ENCODE results near the gene ACP7.

ACP7 gene

GRCh38 chr19:39078436-39079200, 5.5 kb upstream of the ACP7 start:
- no peak overlapping the region for H3K27ac ChIP-seq (ENCODE audit: low read depth, low read length, poor library complexity, severe bottlenecking)
- no peaks in the 10 kb centered on the region for H3K4me1 ChIP-seq (ENCODE audit: insufficient read depth, low read length, severe bottlenecking)
- no peak overlapping the region for H3K4me2 ChIP-seq (ENCODE audit: low read length)
- peaks cover 5% of the 10 kb centered on the region; the same call in 1 of the 2 replicates for H3K27me3 ChIP-seq (ENCODE audit: insufficient read depth, low read length)
- H3K9ac ChIP-seq (ENCODE audit: low read length), result no peak overlapping the region
- no peak overlapping the region for H2AFZ ChIP-seq (ENCODE audit: low read length)
- no peaks in the 10 kb centered on the region for H3K9me3 ChIP-seq (ENCODE audit: low read length)
- no peak for TF ChIP-seq EZH2 (IDR thresholded peaks at IDR 0.05; ENCODE audit: borderline replicate concordance, low read length)
- TF ChIP-seq CTCF (IDR thresholded peaks at IDR 0.05; ENCODE audit: low read length), result no peak
- no peaks in the 10 kb centered on the region for H4K20me1 ChIP-seq (ENCODE audit: insufficient read depth, low read length)
- no peak overlapping the region for H3K4me3 ChIP-seq (ENCODE audit: low read depth, low read length, poor library complexity, severe bottlenecking)
- no peaks in the 10 kb centered on the region for H3F3A ChIP-seq (ENCODE audit: insufficient read depth, low read length)
- no peaks in the 10 kb centered on the region for H3K79me2 ChIP-seq (ENCODE audit: insufficient read depth, low read length)
- H3K9me2 ChIP-seq (ENCODE audit: low read depth, low read length), result no peaks in the 10 kb centered on the region
- H3K36me3 ChIP-seq (ENCODE audit: insufficient read depth, low read length), result no peaks in the 10 kb centered on the region

- Histone ChIP-seq H3K36me3 (ENCODE audit: insufficient read depth, low read length) (no peaks in the 10 kb centered on the region), H3F3A (ENCODE audit: insufficient read depth, low read length) (no peaks in the 10 kb centered on the region), H3K27ac (ENCODE audit: low read depth, low read length, poor library complexity, severe bottlenecking) (no peak overlapping the region), H3K27me3 (ENCODE audit: insufficient read depth, low read length) (peaks cover 9% of the 10 kb centered on the region; the same call in 1 of the 2 replicates), H3K9me2 (ENCODE audit: low read depth, low read length) (no peaks in the 10 kb centered on the region), H4K20me1 (ENCODE audit: insufficient read depth, low read length) (no peaks in the 10 kb centered on the region), H3K9ac (ENCODE audit: low read length) (no peak overlapping the region), H3K9me3 (ENCODE audit: low read length) (no peaks in the 10 kb centered on the region), H3K4me3 (ENCODE audit: low read depth, low read length, poor library complexity, severe bottlenecking) (no peak overlapping the region), H3K4me1 (ENCODE audit: insufficient read depth, low read length, severe bottlenecking) (no peaks in the 10 kb centered on the region), H3K4me2 (ENCODE audit: low read length) (no peak overlapping the region), H3K79me2 (ENCODE audit: insufficient read depth, low read length) (no peaks in the 10 kb centered on the region), H2AFZ (ENCODE audit: low read length) (no peak overlapping the region)
- no peak for TF ChIP-seq CTCF (IDR thresholded peaks at IDR 0.05; ENCODE audit: low read length)
Measured at GRCh38 chr19:39080431-39080830, 3.7 kb upstream of the ACP7 start.

- Histone ChIP-seq H3K27me3 (ENCODE audit: insufficient read depth, low read length) (peaks cover 9% of the 10 kb centered on the region; the same call in 1 of the 2 replicates), H3K27ac (ENCODE audit: low read depth, low read length, poor library complexity, severe bottlenecking) (no peak overlapping the region), H3K4me1 (ENCODE audit: insufficient read depth, low read length, severe bottlenecking) (no peaks in the 10 kb centered on the region), H3K9me3 (ENCODE audit: low read length) (no peaks in the 10 kb centered on the region), H2AFZ (ENCODE audit: low read length) (no peak overlapping the region), H3F3A (ENCODE audit: insufficient read depth, low read length) (no peaks in the 10 kb centered on the region), H3K4me2 (ENCODE audit: low read length) (no peak overlapping the region), H3K36me3 (ENCODE audit: insufficient read depth, low read length) (no peaks in the 10 kb centered on the region), H4K20me1 (ENCODE audit: insufficient read depth, low read length) (no peaks in the 10 kb centered on the region), H3K9ac (ENCODE audit: low read length) (no peak overlapping the region), H3K79me2 (ENCODE audit: insufficient read depth, low read length) (no peaks in the 10 kb centered on the region), H3K9me2 (ENCODE audit: low read depth, low read length) (no peaks in the 10 kb centered on the region), H3K4me3 (ENCODE audit: low read depth, low read length, poor library complexity, severe bottlenecking) (no peak overlapping the region)
- TF ChIP-seq CTCF (IDR thresholded peaks at IDR 0.05; ENCODE audit: low read length), result no peak
- no peak for TF ChIP-seq EZH2 (IDR thresholded peaks at IDR 0.05; ENCODE audit: borderline replicate concordance, low read length)
Measured at GRCh38 chr19:39082167-39082566, 2.0 kb upstream of the ACP7 start.

Measured in OCI-LY1 (cell line).